Measurements from ENCODE around the gene EFHB. TPM values are rescaled to one million over a fixed set of nuclear protein-coding genes. Genes with fewer than 3 reads are reported as not detected.
A peak's percentile ranks its signal among the peaks of the same experiment; 100 is the strongest.

Gene EFHB
- total and polyA plus RNA-seq, 2 of the 13 experiments (the other 11 are each of a cell fraction or from before 2014, with no cell fraction given), result 0.15 to 0.42 TPM

DNA sequence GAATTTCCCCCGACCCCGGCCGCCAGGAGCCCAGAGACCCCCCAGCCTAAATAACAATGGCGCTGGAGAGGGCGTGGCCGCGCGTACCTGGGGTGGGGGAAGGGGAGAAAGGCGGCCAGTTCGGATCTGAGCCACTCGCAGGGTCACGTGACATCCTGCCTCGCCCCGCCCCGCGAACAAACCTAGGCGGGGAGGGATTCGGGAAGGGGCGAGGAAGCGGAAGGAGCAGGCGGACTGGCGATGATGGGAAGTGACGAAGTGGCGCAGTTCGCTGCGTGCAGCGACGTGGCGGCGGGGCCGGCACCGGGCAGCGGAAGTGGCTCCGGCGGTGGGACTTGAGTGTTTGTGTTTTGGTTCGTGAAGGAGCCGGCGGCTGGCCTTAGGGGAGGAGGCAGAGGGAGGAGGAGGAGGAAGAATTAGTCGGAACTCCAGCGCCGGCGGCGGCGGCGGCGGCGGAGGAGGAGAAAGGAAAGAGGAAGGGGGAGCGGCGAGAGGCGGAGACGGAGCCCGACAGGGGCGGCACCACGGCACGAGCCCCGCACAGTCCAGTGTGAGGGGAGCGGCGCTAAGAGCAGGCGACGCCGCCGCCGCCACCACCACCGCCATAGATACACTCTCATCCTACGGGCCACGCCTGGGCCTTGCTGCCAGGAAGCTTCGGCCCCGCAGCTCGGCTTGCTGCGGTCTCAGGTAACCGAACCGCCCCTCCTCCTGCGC lies 13.0 kb upstream of the EFHB start, which contains the start of gene RAB5A (continued):
- TF ChIP-seq REL (CRISPR knock-in tag; conservative IDR thresholded peaks at IDR 0.05) (peak; percentile 67; the same call in 1 of the 2 replicates), SOX5 (CRISPR knock-in tag; IDR thresholded peaks at IDR 0.05; ENCODE audit: borderline replicate concordance) (peak; percentile 55), KDM2A (CRISPR knock-in tag; IDR thresholded peaks at IDR 0.05; ENCODE audit: borderline replicate concordance, low read depth) (peak; percentile 87), ZNF44 (CRISPR knock-in tag; IDR thresholded peaks at IDR 0.05) (no peak), ZNF75D (CRISPR knock-in tag; IDR thresholded peaks at IDR 0.05; ENCODE audit: borderline replicate concordance) (no peak), ZNF782 (CRISPR knock-in tag; IDR thresholded peaks at IDR 0.05; ENCODE audit: borderline replicate concordance) (no peak), ZNF17 (CRISPR knock-in tag; IDR thresholded peaks at IDR 0.05) (no peak), RNF2 (conservative IDR thresholded peaks at IDR 0.05; ENCODE audit: low read depth) (no peak), ZNF549 (CRISPR knock-in tag; IDR thresholded peaks at IDR 0.05) (no peak), HOXD1 (CRISPR knock-in tag; IDR thresholded peaks at IDR 0.05) (0 out of 2 replicates have a peak, but pooled peaks have one; percentile 30), ZSCAN22 (CRISPR knock-in tag; IDR thresholded peaks at IDR 0.05) (no peak), NFKB2 (CRISPR knock-in tag; IDR thresholded peaks at IDR 0.05; ENCODE audit: borderline replicate concordance) (no peak), ZNF567 (CRISPR knock-in tag; IDR thresholded peaks at IDR 0.05; ENCODE audit: borderline replicate concordance) (no peak), PHF8 (CRISPR knock-in tag; IDR thresholded peaks at IDR 0.05) (peak; percentile 80; the same call in 1 of the 2 replicates), FOXK1 (CRISPR knock-in tag; IDR thresholded peaks at IDR 0.05; ENCODE audit: borderline replicate concordance, low read depth) (peak; percentile 41), PITX1 (CRISPR knock-in tag; IDR thresholded peaks at IDR 0.05) (no peak), ZNF260 (CRISPR knock-in tag; IDR thresholded peaks at IDR 0.05; ENCODE audit: borderline replicate concordance, low read depth) (no peak), TP53 (CRISPR knock-in tag; conservative IDR thresholded peaks at IDR 0.05) (no peak), EHMT2 (IDR thresholded peaks at IDR 0.05; ENCODE audit: borderline replicate concordance, low read depth, low read length) (no peak), ZNF138 (CRISPR knock-in tag; IDR thresholded peaks at IDR 0.05; ENCODE audit: low read depth) (no peak), DR1 (CRISPR knock-in tag; IDR thresholded peaks at IDR 0.05) (peak; percentile 47; the same call in 1 of the 2 replicates), ZNF367 (CRISPR knock-in tag; IDR thresholded peaks at IDR 0.05; ENCODE audit: borderline replicate concordance) (no peak), ZNF616 (CRISPR knock-in tag; IDR thresholded peaks at IDR 0.05; ENCODE audit: low read depth) (no peak; the same call in none of the 2 replicates), ZBTB7B (CRISPR knock-in tag; IDR thresholded peaks at IDR 0.05) (no peak)
- TF ChIP-seq, protein P1, sequence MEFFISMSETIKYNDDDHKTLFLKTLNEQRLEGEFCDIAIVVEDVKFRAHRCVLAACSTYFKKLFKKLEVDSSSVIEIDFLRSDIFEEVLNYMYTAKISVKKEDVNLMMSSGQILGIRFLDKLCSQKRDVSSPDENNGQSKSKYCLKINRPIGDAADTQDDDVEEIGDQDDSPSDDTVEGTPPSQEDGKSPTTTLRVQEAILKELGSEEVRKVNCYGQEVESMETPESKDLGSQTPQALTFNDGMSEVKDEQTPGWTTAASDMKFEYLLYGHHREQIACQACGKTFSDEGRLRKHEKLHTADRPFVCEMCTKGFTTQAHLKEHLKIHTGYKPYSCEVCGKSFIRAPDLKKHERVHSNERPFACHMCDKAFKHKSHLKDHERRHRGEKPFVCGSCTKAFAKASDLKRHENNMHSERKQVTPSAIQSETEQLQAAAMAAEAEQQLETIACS (CRISPR knock-in tag; IDR thresholded peaks at IDR 0.05), result no peak; the same call in 1 of the 2 replicates
- TF ChIP-seq, protein P2, sequence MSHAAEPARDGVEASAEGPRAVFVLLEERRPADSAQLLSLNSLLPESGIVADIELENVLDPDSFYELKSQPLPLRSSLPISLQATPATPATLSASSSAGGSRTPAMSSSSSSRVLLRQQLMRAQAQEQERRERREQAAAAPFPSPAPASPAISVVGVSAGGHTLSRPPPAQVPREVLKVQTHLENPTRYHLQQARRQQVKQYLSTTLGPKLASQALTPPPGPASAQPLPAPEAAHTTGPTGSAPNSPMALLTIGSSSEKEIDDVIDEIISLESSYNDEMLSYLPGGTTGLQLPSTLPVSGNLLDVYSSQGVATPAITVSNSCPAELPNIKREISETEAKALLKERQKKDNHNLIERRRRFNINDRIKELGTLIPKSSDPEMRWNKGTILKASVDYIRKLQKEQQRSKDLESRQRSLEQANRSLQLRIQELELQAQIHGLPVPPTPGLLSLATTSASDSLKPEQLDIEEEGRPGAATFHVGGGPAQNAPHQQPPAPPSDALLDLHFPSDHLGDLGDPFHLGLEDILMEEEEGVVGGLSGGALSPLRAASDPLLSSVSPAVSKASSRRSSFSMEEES (CRISPR knock-in tag; IDR thresholded peaks at IDR 0.05), result peak; percentile 86
- TF ChIP-seq, protein P3, sequence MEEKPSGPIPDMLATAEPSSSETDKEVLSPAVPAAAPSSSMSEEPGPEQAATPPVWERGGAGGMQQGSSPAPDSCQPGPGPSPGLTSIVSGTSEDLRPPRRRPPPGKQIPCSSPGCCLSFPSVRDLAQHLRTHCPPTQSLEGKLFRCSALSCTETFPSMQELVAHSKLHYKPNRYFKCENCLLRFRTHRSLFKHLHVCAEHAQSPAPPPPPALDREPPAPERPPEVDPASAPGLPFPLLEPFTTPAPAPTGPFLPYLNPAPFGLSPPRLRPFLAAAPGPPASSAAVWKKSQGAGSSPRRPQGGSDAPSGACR (CRISPR knock-in tag; IDR thresholded peaks at IDR 0.05), result no peak
- TF ChIP-seq, protein P4, sequence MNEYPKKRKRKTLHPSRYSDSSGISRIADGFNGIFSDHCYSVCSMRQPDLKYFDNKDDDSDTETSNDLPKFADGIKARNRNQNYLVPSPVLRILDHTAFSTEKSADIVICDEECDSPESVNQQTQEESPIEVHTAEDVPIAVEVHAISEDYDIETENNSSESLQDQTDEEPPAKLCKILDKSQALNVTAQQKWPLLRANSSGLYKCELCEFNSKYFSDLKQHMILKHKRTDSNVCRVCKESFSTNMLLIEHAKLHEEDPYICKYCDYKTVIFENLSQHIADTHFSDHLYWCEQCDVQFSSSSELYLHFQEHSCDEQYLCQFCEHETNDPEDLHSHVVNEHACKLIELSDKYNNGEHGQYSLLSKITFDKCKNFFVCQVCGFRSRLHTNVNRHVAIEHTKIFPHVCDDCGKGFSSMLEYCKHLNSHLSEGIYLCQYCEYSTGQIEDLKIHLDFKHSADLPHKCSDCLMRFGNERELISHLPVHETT (CRISPR knock-in tag; conservative IDR thresholded peaks at IDR 0.05), result no peak; the same call in 1 of the 2 replicates

All from HepG2 (cell line).